Measurements from ENCODE around the gene GRM4. TPM values are rescaled to one million over a fixed set of nuclear protein-coding genes. Genes with fewer than 3 reads are reported as not detected.

GRM4 gene
- total RNA-seq, 5 donors from 2014 or later (not counting 1 experiment from before 2014, with no cell fraction given): 0.10 to 0.38 (median 0.21) TPM; not detected in 1

GRCh38 chr6:33998660-33999059, 147.2 kb downstream of the GRM4 start:
- Histone ChIP-seq H3K9me3 (no peaks in the 10 kb centered on the region), H3K36me3 (ENCODE audit: control insufficient read depth in 2 of 2, extremely low read depth in 1 of 2, insufficient read depth in 1 of 2, low read length in 1 of 2) (no peaks in the 10 kb centered on the region), H3K27me3 (replicated peaks in 1 of 2; ENCODE audit: control insufficient read depth in 2 of 2, extremely low read depth in 1 of 2, insufficient read depth in 2 of 2, low read length in 1 of 2) (peaks cover 0 to 26% of the 10 kb centered on the region in 2 experiments), H3K4me1 (ENCODE audit: control insufficient read depth in 1 of 2, extremely low read depth in 1 of 2, insufficient read depth in 2 of 2, low read length in 2 of 2) (no peaks in the 10 kb centered on the region), H3K27ac (ENCODE audit: low read length) (no peak overlapping the region), H3K4me3 (ENCODE audit: control insufficient read depth in 1 of 2, extremely low read depth in 1 of 2, low read length in 1 of 2) (no peak overlapping the region)
- no peak for DNase-seq
- Mint-ChIP-seq H3K4me1 (no peaks in the 10 kb centered on the region), H3K4me3 (no peak overlapping the region), H3K36me3 (no peaks in the 10 kb centered on the region), H3K27me3 (peaks cover 5 to 8% of the 10 kb centered on the region in 2 donors), H3K9me3 (peaks cover 2 to 13% (median 7%) of the 10 kb centered on the region in 3 donors), H3K27ac (no peak overlapping the region)
- CTCF ChIA-PET: no interaction called here
- no peak for ATAC-seq (replicated peaks in 1 of 4)
- POLR2A ChIA-PET: no interaction called here
- WGBS (ENCODE audit: insufficient coverage): 90% methylated on average over 2 of the region's 5 CpGs

- CTCF ChIA-PET: no interaction called here
Observed at GRCh38 chr6:33997265-33997664, 148.6 kb downstream of the GRM4 start.

GRCh38 chr6:33996120-33996475, 149.8 kb downstream of the GRM4 start:
- no peaks in the 10 kb centered on the region for H3K36me3 ChIP-seq (ENCODE audit: control insufficient read depth in 2 of 2, extremely low read depth in 1 of 2, insufficient read depth in 1 of 2, low read length in 1 of 2)
- peaks cover 0 to 9% of the 10 kb centered on the region in 2 donors for H3K27me3 Mint-ChIP-seq
- DNase-seq (no peak), ATAC-seq (replicated peaks in 1 of 4) (no peak)
- CTCF ChIA-PET: no interaction called here
- 82% methylated on average over 3 of the region's 5 CpGs for WGBS (ENCODE audit: insufficient coverage)
- H3K27ac ChIP-seq (ENCODE audit: low read length): no peak overlapping the region
- H3K36me3 Mint-ChIP-seq: no peaks in the 10 kb centered on the region
- no peak overlapping the region for H3K27ac Mint-ChIP-seq
- peaks cover 0 to 25% of the 10 kb centered on the region in 2 experiments for H3K27me3 ChIP-seq (replicated peaks in 1 of 2; ENCODE audit: control insufficient read depth in 2 of 2, extremely low read depth in 1 of 2, insufficient read depth in 2 of 2, low read length in 1 of 2)
- POLR2A ChIA-PET: no interaction called here
- H3K4me3 Mint-ChIP-seq: no peak overlapping the region
- no peaks in the 10 kb centered on the region for H3K9me3 ChIP-seq
- no peaks in the 10 kb centered on the region for H3K4me1 ChIP-seq (ENCODE audit: control insufficient read depth in 1 of 2, extremely low read depth in 1 of 2, insufficient read depth in 2 of 2, low read length in 2 of 2)
- H3K4me3 ChIP-seq (ENCODE audit: control insufficient read depth in 1 of 2, extremely low read depth in 1 of 2, low read length in 1 of 2): no peak overlapping the region
- H3K4me1 Mint-ChIP-seq: no peaks in the 10 kb centered on the region
- H3K9me3 Mint-ChIP-seq: peaks cover 2 to 13% (median 7%) of the 10 kb centered on the region in 3 donors

More at GRCh38 chr6:33997265-33997664, 148.6 kb downstream of the GRM4 start:
- Histone ChIP-seq H3K9me3 (no peaks in the 10 kb centered on the region), H3K36me3 (ENCODE audit: control insufficient read depth in 2 of 2, extremely low read depth in 1 of 2, insufficient read depth in 1 of 2, low read length in 1 of 2) (no peaks in the 10 kb centered on the region), H3K4me3 (ENCODE audit: control insufficient read depth in 1 of 2, extremely low read depth in 1 of 2, low read length in 1 of 2) (no peak overlapping the region), H3K27ac (ENCODE audit: low read length) (no peak overlapping the region), H3K4me1 (ENCODE audit: control insufficient read depth in 1 of 2, extremely low read depth in 1 of 2, insufficient read depth in 2 of 2, low read length in 2 of 2) (no peaks in the 10 kb centered on the region), H3K27me3 (replicated peaks in 1 of 2; ENCODE audit: control insufficient read depth in 2 of 2, extremely low read depth in 1 of 2, insufficient read depth in 2 of 2, low read length in 1 of 2) (peaks cover 0 to 33% of the 10 kb centered on the region in 2 experiments)
- Mint-ChIP-seq H3K27me3 (peaks cover 5 to 13% of the 10 kb centered on the region in 2 donors), H3K4me3 (no peak overlapping the region), H3K9me3 (peaks cover 2 to 13% (median 7%) of the 10 kb centered on the region in 3 donors), H3K27ac (no peak overlapping the region), H3K36me3 (no peaks in the 10 kb centered on the region), H3K4me1 (no peaks in the 10 kb centered on the region)
- no CpG with 5 or more reads among the region's 1 CpG for WGBS (ENCODE audit: insufficient coverage)
- POLR2A ChIA-PET: no interaction called here
- ATAC-seq (replicated peaks in 1 of 4) (no peak), DNase-seq (no peak)

GRCh38 chr6:33995309-33996119, 150.4 kb downstream of the GRM4 start:
- no peaks in the 10 kb centered on the region for H3K36me3 ChIP-seq (ENCODE audit: control insufficient read depth in 2 of 2, extremely low read depth in 1 of 2, insufficient read depth in 1 of 2, low read length in 1 of 2)
- H3K27me3 Mint-ChIP-seq: peaks cover 0 to 9% of the 10 kb centered on the region in 2 donors
- no peaks in the 10 kb centered on the region for H3K4me1 Mint-ChIP-seq
- no peak overlapping the region for H3K27ac ChIP-seq (ENCODE audit: low read length)
- no peak overlapping the region for H3K4me3 ChIP-seq (ENCODE audit: control insufficient read depth in 1 of 2, extremely low read depth in 1 of 2, low read length in 1 of 2)
- CTCF ChIA-PET: no interaction called here
- DNase-seq: no peak
- H3K9me3 ChIP-seq: no peaks in the 10 kb centered on the region
- peaks cover 2 to 13% (median 7%) of the 10 kb centered on the region in 3 donors for H3K9me3 Mint-ChIP-seq
- H3K36me3 Mint-ChIP-seq: no peaks in the 10 kb centered on the region
- POLR2A ChIA-PET: no interaction called here
- ATAC-seq (replicated peaks in 1 of 4): no peak
- peaks cover 0 to 21% of the 10 kb centered on the region in 2 experiments for H3K27me3 ChIP-seq (replicated peaks in 1 of 2; ENCODE audit: control insufficient read depth in 2 of 2, extremely low read depth in 1 of 2, insufficient read depth in 2 of 2, low read length in 1 of 2)
- H3K4me1 ChIP-seq (ENCODE audit: control insufficient read depth in 1 of 2, extremely low read depth in 1 of 2, insufficient read depth in 2 of 2, low read length in 2 of 2): no peaks in the 10 kb centered on the region
- 82% methylated on average over 7 of the region's 9 CpGs for WGBS (ENCODE audit: insufficient coverage)
- H3K27ac Mint-ChIP-seq: no peak overlapping the region
- no peak overlapping the region for H3K4me3 Mint-ChIP-seq

- DNase-seq (no peak), ATAC-seq (replicated peaks in 1 of 4) (no peak)
- Mint-ChIP-seq H3K4me1 (no peaks in the 10 kb centered on the region), H3K36me3 (no peaks in the 10 kb centered on the region), H3K27ac (no peak overlapping the region), H3K27me3 (peaks cover 0 to 9% of the 10 kb centered on the region in 2 donors), H3K4me3 (no peak overlapping the region), H3K9me3 (peaks cover 2 to 13% (median 7%) of the 10 kb centered on the region in 3 donors)
- Histone ChIP-seq H3K9me3 (no peaks in the 10 kb centered on the region), H3K27ac (ENCODE audit: low read length) (no peak overlapping the region), H3K4me1 (ENCODE audit: control insufficient read depth in 1 of 2, extremely low read depth in 1 of 2, insufficient read depth in 2 of 2, low read length in 2 of 2) (no peaks in the 10 kb centered on the region), H3K36me3 (ENCODE audit: control insufficient read depth in 2 of 2, extremely low read depth in 1 of 2, insufficient read depth in 1 of 2, low read length in 1 of 2) (no peaks in the 10 kb centered on the region), H3K27me3 (replicated peaks in 1 of 2; ENCODE audit: control insufficient read depth in 2 of 2, extremely low read depth in 1 of 2, insufficient read depth in 2 of 2, low read length in 1 of 2) (peaks cover 0 to 20% of the 10 kb centered on the region in 2 experiments), H3K4me3 (ENCODE audit: control insufficient read depth in 1 of 2, extremely low read depth in 1 of 2, low read length in 1 of 2) (no peak overlapping the region)
- CTCF ChIA-PET: no interaction called here
- POLR2A ChIA-PET: no interaction called here
- WGBS (ENCODE audit: insufficient coverage): 89% methylated on average over 11 of the region's 12 CpGs
Observed at GRCh38 chr6:33994472-33995308, 151.2 kb downstream of the GRM4 start.

- Mint-ChIP-seq H3K27ac (no peak overlapping the region), H3K27me3 (peaks cover 0 to 10% of the 10 kb centered on the region in 2 donors), H3K4me1 (no peaks in the 10 kb centered on the region), H3K36me3 (no peaks in the 10 kb centered on the region), H3K9me3 (peaks cover 2 to 13% (median 7%) of the 10 kb centered on the region in 3 donors), H3K4me3 (no peak overlapping the region)
- Histone ChIP-seq H3K27ac (ENCODE audit: low read length) (no peak overlapping the region), H3K4me1 (ENCODE audit: control insufficient read depth in 1 of 2, extremely low read depth in 1 of 2, insufficient read depth in 2 of 2, low read length in 2 of 2) (no peaks in the 10 kb centered on the region), H3K36me3 (ENCODE audit: control insufficient read depth in 2 of 2, extremely low read depth in 1 of 2, insufficient read depth in 1 of 2, low read length in 1 of 2) (no peaks in the 10 kb centered on the region), H3K27me3 (replicated peaks in 1 of 2; ENCODE audit: control insufficient read depth in 2 of 2, extremely low read depth in 1 of 2, insufficient read depth in 2 of 2, low read length in 1 of 2) (peaks cover 0 to 20% of the 10 kb centered on the region in 2 experiments), H3K4me3 (ENCODE audit: control insufficient read depth in 1 of 2, extremely low read depth in 1 of 2, low read length in 1 of 2) (no peak overlapping the region), H3K9me3 (no peaks in the 10 kb centered on the region)
- ATAC-seq (replicated peaks in 1 of 4) (no peak), DNase-seq (no peak)
- CTCF ChIA-PET: no interaction called here
- POLR2A ChIA-PET: no interaction called here
- WGBS (ENCODE audit: insufficient coverage): 69% methylated on average over 16 of the region's 21 CpGs
Observed at GRCh38 chr6:33993653-33994471, 152.0 kb downstream of the GRM4 start.

Data from T-cell (primary cell).